Measurements from ENCODE around the gene SFT2D2.

DNA sequence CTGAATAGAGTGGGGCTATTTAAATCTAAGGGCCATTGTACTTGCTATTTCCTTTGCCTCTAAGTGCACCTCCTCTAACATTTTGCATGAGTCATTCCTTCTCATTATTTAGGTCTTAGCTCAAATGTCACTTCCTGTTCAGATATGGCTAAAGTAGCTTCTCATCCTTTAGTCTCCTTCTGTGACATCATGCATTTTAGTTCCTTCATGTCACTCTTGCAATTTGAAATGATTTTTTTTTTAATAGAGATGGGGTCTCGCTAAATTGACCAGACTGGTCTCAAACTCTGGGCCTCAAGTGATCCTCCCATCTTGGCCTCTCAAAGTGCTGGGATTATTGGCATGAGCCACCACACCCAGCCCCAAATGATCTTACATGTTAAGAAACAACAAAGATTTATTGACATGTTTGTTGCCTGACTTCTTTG is 61.4 kb downstream of the SFT2D2 start:
- TF ChIP-seq, protein P1, sequence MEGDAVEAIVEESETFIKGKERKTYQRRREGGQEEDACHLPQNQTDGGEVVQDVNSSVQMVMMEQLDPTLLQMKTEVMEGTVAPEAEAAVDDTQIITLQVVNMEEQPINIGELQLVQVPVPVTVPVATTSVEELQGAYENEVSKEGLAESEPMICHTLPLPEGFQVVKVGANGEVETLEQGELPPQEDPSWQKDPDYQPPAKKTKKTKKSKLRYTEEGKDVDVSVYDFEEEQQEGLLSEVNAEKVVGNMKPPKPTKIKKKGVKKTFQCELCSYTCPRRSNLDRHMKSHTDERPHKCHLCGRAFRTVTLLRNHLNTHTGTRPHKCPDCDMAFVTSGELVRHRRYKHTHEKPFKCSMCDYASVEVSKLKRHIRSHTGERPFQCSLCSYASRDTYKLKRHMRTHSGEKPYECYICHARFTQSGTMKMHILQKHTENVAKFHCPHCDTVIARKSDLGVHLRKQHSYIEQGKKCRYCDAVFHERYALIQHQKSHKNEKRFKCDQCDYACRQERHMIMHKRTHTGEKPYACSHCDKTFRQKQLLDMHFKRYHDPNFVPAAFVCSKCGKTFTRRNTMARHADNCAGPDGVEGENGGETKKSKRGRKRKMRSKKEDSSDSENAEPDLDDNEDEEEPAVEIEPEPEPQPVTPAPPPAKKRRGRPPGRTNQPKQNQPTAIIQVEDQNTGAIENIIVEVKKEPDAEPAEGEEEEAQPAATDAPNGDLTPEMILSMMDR (IDR thresholded peaks at IDR 0.05), result no peak
- no peak for TF ChIP-seq POLR2AphosphoS5 (IDR thresholded peaks at IDR 0.05)
